Loucy (cell line): ENCODE measurements around the gene GJB4.

Experiments used
- H2AFZ ChIP-seq: fragments of 200-600 bp; sonication (generic); 2 replicates; pipeline ENCODE4 v1.6.0; 2016; ENCODE audit warnings: antibody characterized with exemption, mild to moderate bottlenecking, low read length, moderate library complexity
- H3F3A ChIP-seq: fragments of 200-600 bp; 2 replicates; pipeline ENCODE4 v1.6.0; 2016; ENCODE audit warnings: antibody characterized with exemption, low read depth, mild to moderate bottlenecking
- H3K27me3 ChIP-seq: fragments of 200-600 bp; sonication (generic); 2 replicates; pipeline ENCODE4 v1.6.1; 2014; ENCODE audit warnings: low read length, mild to moderate bottlenecking; ENCODE audit not compliant: insufficient read depth, poor library complexity, severe bottlenecking
- H3K36me3 ChIP-seq: fragments of 200-600 bp; sonication (generic); 2 replicates; pipeline ENCODE4 v1.6.1; 2016; ENCODE audit warnings: low read length; ENCODE audit not compliant: insufficient read depth
- H3K4me1 ChIP-seq: fragments of 200-600 bp; sonication (generic); 2 replicates; pipeline ENCODE4 v1.5.1; 2014; ENCODE audit warnings: low read length, mild to moderate bottlenecking; ENCODE audit not compliant: insufficient read depth, poor library complexity, severe bottlenecking
- H3K4me2 ChIP-seq: fragments of 200-600 bp; sonication (generic); 2 replicates; pipeline ENCODE4 v1.6.0; 2014; ENCODE audit warnings: antibody characterized with exemption, low read length, low read depth, mild to moderate bottlenecking; ENCODE audit not compliant: poor library complexity, severe bottlenecking
- H3K4me3 ChIP-seq: fragments of 200-600 bp; sonication (generic); 2 replicates; pipeline ENCODE4 v1.5.1; 2014; ENCODE audit warnings: low read length, mild to moderate bottlenecking, mixed read lengths; ENCODE audit not compliant: poor library complexity, severe bottlenecking
- H3K79me2 ChIP-seq: fragments of 200-600 bp; sonication (generic); 2 replicates; pipeline ENCODE4 v1.6.1; 2014; ENCODE audit warnings: low read length; ENCODE audit not compliant: insufficient read depth
- H3K9ac ChIP-seq: fragments of 200-600 bp; sonication (generic); 2 replicates; pipeline ENCODE4 v1.6.0; 2014; ENCODE audit warnings: mild to moderate bottlenecking, low read depth, low read length, moderate library complexity; ENCODE audit not compliant: poor library complexity, severe bottlenecking
- H3K9me2 ChIP-seq: fragments of 200-600 bp; sonication (generic); replicated peaks from 2 replicates; pipeline ENCODE4 v1.6.1; 2016; ENCODE audit warnings: low read depth, low read length, mixed read lengths
- H3K9me3 ChIP-seq: fragments of 200-600 bp; sonication (generic); 2 replicates; pipeline ENCODE4 v1.6.1; 2014; ENCODE audit warnings: mild to moderate bottlenecking, antibody characterized with exemption, low read length, low read depth; ENCODE audit not compliant: insufficient read depth
- H4K20me1 ChIP-seq: fragments of 200-600 bp; sonication (generic); 2 replicates; pipeline ENCODE4 v1.6.0; 2014; ENCODE audit warnings: antibody characterized with exemption, low read length, mild to moderate bottlenecking; ENCODE audit not compliant: insufficient read depth, poor library complexity, severe bottlenecking
- EZH2phosphoT487 ChIP-seq: fragments of 200-600 bp; IDR thresholded peaks from 2 replicates; pipeline ENCODE4 v1.6.1; 2018; ENCODE audit warnings: antibody characterized with exemption, mild to moderate bottlenecking, moderate library complexity, borderline replicate concordance
- TF ChIP-seq, protein P1 (sequence below): fragments of 200-600 bp; sonication (generic); conservative IDR thresholded peaks from 2 replicates; pipeline ENCODE4 v1.5.1; 2014; ENCODE audit warnings: mild to moderate bottlenecking, antibody characterized with exemption, low read length

Gene GJB4

DNA sequence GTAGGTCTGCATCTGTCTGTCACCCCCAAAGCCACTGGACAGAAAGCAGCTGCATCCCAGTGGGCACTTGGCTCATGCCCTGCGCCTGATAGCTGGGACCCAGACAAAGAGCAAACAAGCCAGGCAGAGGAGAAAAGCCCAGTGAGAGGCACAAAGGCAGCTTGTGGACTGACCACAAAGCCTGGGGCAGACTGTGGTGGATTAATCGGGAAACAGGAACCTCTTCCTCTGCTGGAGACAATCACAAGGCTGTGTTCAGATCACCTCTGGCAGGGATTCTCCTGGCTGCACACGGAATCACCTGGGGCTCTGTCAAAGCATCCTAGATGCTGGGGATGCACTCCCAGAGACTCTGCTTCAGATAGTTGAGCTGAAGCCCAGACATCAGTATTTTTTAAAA is 19.9 kb upstream of the GJB4 start:
- no peak overlapping the region for H3K4me2 ChIP-seq
- TF ChIP-seq, protein P1, sequence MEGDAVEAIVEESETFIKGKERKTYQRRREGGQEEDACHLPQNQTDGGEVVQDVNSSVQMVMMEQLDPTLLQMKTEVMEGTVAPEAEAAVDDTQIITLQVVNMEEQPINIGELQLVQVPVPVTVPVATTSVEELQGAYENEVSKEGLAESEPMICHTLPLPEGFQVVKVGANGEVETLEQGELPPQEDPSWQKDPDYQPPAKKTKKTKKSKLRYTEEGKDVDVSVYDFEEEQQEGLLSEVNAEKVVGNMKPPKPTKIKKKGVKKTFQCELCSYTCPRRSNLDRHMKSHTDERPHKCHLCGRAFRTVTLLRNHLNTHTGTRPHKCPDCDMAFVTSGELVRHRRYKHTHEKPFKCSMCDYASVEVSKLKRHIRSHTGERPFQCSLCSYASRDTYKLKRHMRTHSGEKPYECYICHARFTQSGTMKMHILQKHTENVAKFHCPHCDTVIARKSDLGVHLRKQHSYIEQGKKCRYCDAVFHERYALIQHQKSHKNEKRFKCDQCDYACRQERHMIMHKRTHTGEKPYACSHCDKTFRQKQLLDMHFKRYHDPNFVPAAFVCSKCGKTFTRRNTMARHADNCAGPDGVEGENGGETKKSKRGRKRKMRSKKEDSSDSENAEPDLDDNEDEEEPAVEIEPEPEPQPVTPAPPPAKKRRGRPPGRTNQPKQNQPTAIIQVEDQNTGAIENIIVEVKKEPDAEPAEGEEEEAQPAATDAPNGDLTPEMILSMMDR, result no peak
- TF ChIP-seq EZH2phosphoT487, result no peak
- H3F3A ChIP-seq, result no peaks in the 10 kb centered on the region
- no peak overlapping the region; the same call in 1 of the 2 replicates for H2AFZ ChIP-seq
- no peaks in the 10 kb centered on the region for H3K9me3 ChIP-seq
- H3K27me3 ChIP-seq, result no peaks in the 10 kb centered on the region
- no peaks in the 10 kb centered on the region for H3K4me1 ChIP-seq
- no peak overlapping the region for H3K4me3 ChIP-seq
- no peaks in the 10 kb centered on the region for H3K9me2 ChIP-seq
- H3K9ac ChIP-seq, result no peak overlapping the region
- no peaks in the 10 kb centered on the region for H4K20me1 ChIP-seq
- no peaks in the 10 kb centered on the region for H3K79me2 ChIP-seq
- no peaks in the 10 kb centered on the region for H3K36me3 ChIP-seq

DNA sequence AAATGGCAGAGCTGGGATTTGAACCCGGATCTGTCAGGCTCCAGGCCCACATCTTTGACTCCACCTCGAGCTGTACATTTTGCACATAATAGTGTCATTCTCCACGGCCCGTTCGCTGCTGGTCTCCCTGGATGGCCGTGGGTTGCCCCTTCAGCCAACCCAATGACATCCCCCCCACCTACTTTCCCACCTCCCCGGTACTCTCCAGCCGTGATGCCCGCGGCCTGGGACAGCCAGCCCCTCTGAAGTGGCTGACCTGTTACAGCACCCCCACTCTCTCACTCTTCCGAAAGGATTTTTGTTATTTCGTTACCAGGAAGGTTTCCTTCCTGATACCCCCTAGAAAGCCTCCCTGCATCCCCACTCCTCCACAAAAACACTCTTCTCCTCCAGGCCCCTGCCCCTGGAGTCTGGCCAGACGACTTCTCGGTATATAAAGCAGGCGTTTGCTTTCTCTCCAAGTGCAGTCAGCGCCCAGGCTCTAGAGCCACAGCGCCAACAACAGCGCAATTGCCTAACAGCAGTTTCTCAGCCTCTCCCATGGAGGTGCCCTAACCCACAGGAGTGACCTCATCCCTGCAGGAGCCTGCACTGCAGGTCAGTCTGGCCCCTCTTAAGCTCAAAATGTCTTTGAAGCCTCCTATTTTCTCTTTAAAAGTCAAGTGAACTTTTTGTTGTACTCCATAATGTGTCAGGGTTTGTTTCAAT is 19.2 kb upstream of the GJB4 start:
- no peaks in the 10 kb centered on the region for H4K20me1 ChIP-seq
- no peaks in the 10 kb centered on the region for H3K79me2 ChIP-seq
- H2AFZ ChIP-seq, result no peak overlapping the region
- H3K9me2 ChIP-seq, result no peaks in the 10 kb centered on the region
- no peaks in the 10 kb centered on the region for H3K4me1 ChIP-seq
- no peak overlapping the region for H3K4me2 ChIP-seq
- TF ChIP-seq EZH2phosphoT487, result no peak
- TF ChIP-seq, protein P1, result no peak
- no peaks in the 10 kb centered on the region for H3K9me3 ChIP-seq
- no peaks in the 10 kb centered on the region for H3K36me3 ChIP-seq
- H3F3A ChIP-seq, result no peaks in the 10 kb centered on the region
- no peak overlapping the region for H3K9ac ChIP-seq
- H3K27me3 ChIP-seq, result no peaks in the 10 kb centered on the region
- no peak overlapping the region for H3K4me3 ChIP-seq

DNA sequence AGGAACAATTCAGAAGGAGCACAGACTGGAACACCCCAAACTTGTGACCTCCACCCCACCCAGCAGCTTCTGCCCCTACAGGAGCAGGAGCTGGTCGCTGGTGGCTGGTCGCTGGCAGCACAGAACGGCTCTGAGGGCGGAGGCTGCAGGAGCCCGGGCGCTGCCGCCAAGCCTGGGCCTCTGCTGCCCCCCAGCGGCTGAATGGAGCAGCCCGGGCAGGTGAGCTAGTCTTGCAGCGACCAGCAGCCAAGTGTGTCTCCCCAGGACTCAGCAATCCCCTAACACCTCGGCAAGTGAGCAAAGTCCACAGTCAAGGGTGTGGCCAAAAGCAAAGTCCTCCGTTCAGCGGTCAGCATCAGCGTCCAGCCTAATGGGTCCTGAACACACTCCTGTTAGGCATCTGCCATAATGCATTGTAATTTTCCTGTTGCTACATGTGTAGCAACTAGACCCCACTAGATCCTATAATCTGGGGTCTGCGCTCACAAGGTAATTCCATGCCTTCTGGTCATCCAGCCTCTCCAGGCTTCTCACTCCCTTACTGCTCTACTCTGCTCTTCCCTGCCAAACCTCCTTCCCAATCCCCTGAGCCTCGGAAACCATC is 16.8 kb upstream of the GJB4 start:
- H2AFZ ChIP-seq, result peak overlapping the region; percentile 50; the same call in 1 of the 2 replicates
- no peaks in the 10 kb centered on the region for H3K9me2 ChIP-seq
- H3K27me3 ChIP-seq, result no peaks in the 10 kb centered on the region
- H3K79me2 ChIP-seq, result no peaks in the 10 kb centered on the region
- H3K4me1 ChIP-seq, result no peaks in the 10 kb centered on the region
- no peak overlapping the region for H3K4me3 ChIP-seq
- H3K4me2 ChIP-seq, result no peak overlapping the region
- H4K20me1 ChIP-seq, result no peaks in the 10 kb centered on the region
- H3K36me3 ChIP-seq, result no peaks in the 10 kb centered on the region
- TF ChIP-seq EZH2phosphoT487, result no peak
- TF ChIP-seq, protein P1, result peak; percentile 90
- no peaks in the 10 kb centered on the region for H3F3A ChIP-seq
- H3K9ac ChIP-seq, result no peak overlapping the region
- no peaks in the 10 kb centered on the region for H3K9me3 ChIP-seq
